Astrocyte (in vitro differentiated cells and primary cell): ENCODE measurements around the gene GLA.

Experiments
- EZH2 ChIP-seq: IDR thresholded peaks from 2 replicates; pipeline ENCODE4 v1.6.1; 2012; ENCODE audit warnings: mild to moderate bottlenecking, low read length, inconsistent platforms; ENCODE audit not compliant: insufficient read depth
- TF ChIP-seq, protein P1 (sequence below): IDR thresholded peaks from 2 replicates; pipeline ENCODE4 v1.5.1; 2011; ENCODE audit warnings: low read depth, mild to moderate bottlenecking, inconsistent platforms, low read length, moderate library complexity; ENCODE audit not compliant: insufficient read depth

DNA sequence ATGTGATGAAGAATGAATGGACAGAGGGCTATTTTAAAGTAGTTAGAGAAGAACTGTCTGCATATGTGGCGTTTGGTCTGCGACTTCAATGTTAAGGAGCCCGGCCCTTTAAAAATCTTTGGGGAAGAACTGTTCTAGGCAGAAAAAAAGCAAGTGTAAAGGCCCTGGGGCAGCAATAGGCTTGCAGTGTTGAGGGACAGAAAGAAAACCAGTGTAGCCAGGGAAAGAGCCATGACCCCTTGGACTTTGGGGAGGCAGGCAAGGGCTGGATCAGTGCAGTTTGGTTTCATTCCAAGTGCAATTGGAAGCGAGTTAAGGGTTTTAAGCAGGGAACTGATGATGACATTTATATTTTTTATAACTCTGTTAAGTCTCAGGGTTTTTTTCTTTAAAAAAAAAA, 7.9 kb downstream of the GLA start:
- TF ChIP-seq, protein P1, sequence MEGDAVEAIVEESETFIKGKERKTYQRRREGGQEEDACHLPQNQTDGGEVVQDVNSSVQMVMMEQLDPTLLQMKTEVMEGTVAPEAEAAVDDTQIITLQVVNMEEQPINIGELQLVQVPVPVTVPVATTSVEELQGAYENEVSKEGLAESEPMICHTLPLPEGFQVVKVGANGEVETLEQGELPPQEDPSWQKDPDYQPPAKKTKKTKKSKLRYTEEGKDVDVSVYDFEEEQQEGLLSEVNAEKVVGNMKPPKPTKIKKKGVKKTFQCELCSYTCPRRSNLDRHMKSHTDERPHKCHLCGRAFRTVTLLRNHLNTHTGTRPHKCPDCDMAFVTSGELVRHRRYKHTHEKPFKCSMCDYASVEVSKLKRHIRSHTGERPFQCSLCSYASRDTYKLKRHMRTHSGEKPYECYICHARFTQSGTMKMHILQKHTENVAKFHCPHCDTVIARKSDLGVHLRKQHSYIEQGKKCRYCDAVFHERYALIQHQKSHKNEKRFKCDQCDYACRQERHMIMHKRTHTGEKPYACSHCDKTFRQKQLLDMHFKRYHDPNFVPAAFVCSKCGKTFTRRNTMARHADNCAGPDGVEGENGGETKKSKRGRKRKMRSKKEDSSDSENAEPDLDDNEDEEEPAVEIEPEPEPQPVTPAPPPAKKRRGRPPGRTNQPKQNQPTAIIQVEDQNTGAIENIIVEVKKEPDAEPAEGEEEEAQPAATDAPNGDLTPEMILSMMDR = no peak
- no peak for TF ChIP-seq EZH2
